Astrocyte of the spinal cord (primary cell): ENCODE measurements around the gene CREM.
A peak's percentile ranks its signal among the peaks of the same experiment; 100 is the strongest.

Experiments
- DNase-seq: peaks from one replicate; pipeline ENCODE4 v3.0.0; 2011; ENCODE audit warnings: low read depth, low spot score
- H3K4me3 ChIP-seq: 2 replicates; pipeline ENCODE4 v1.5.1; 2011; ENCODE audit warnings: low read depth, mild to moderate bottlenecking, low read length, moderate library complexity
- CTCF ChIP-seq: IDR thresholded peaks from 2 replicates; pipeline ENCODE4 v1.5.1; 2012; ENCODE audit warnings: low read depth, mild to moderate bottlenecking, low read length, inconsistent platforms
- in situ Hi-C: cut with HindIII; loops from 2 replicates; pipeline ENCODE4 v1.10.0; 2017; ENCODE audit warnings: low sequenced_read_pairs

CREM gene

GRCh38 chr10:35112571-35112970, 14.1 kb upstream of the CREM start:
- no peak overlapping the region for H3K4me3 ChIP-seq
- no peak for DNase-seq
- no peak for TF ChIP-seq CTCF
- in situ Hi-C loops = no loop called here

GRCh38 chr10:35119378-35119777, 7.3 kb upstream of the CREM start:
- in situ Hi-C loops = no loop called here
- TF ChIP-seq CTCF = no peak

GRCh38 chr10:35124540-35124939, 2.1 kb upstream of the CREM start:
- TF ChIP-seq CTCF = no peak
- no peak overlapping the region for H3K4me3 ChIP-seq
- in situ Hi-C loops = no loop called here
- no peak for DNase-seq

More at GRCh38 chr10:35119378-35119777, 7.3 kb upstream of the CREM start:
- no peak overlapping the region for H3K4me3 ChIP-seq
- no peak for DNase-seq

GRCh38 chr10:35126062-35126529, 550 bp upstream of the CREM start:
- H3K4me3 ChIP-seq = peak overlapping the region; percentile 95
- in situ Hi-C loops = no loop called here
- TF ChIP-seq CTCF = no peak
- DNase-seq = no peak

- TF ChIP-seq CTCF = no peak
- in situ Hi-C loops = no loop called here
- DNase-seq = peak; percentile 68
- H3K4me3 ChIP-seq = peak overlapping the region; percentile 95
These were observed 744 bp downstream of the CREM start for GRCh38 chr10:35127289-35127891.

- in situ Hi-C loops = no loop called here
- no peak for TF ChIP-seq CTCF
- no peak overlapping the region for H3K4me3 ChIP-seq
These were observed 2.6 kb downstream of the CREM start for GRCh38 chr10:35129185-35129674.

More at GRCh38 chr10:35129185-35129674, 2.6 kb downstream of the CREM start:
- DNase-seq = no peak
